ENCODE measurements around the gene ANO4.

ANO4 gene

GRCh38 chr12:100868487-100868886 is 73.9 kb downstream of the ANO4 start:
- POLR2A ChIA-PET, result no interaction called here
- CTCF ChIA-PET, result no interaction called here
- no peak for DNase-seq (ENCODE audit: extremely low spot score)
- no peak for TF ChIP-seq CTCF (IDR thresholded peaks at IDR 0.05; ENCODE audit: control extremely low read depth, extremely low read depth, low read depth, missing control alignments)

DNA sequence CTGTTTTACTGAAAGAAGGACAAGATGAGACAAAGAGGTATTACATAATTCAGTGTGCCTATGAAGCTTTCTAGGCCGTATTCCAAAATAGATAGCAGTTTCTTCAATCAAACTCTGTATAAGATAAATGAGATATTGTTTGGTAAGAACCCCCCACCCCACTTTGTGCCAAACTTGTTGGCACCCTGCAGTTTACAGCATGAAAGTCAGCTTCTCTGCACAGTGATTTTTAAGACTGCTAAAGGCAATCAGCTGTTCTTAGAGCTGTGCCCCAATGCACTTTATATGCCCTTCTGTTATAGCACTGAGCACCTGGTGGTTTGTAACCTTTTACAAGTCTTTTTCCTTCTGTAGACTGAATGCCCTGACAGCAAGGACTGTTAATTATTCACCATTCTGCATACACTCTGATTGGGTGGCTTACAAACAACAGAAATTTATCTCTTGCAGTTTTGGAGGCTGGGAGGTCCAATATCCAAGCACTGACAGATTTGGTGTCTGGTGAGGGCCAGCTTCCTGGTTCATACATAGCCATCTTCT is 76.7 kb downstream of the ANO4 start:
- no peak for DNase-seq (ENCODE audit: extremely low spot score)
- ChIA-PET POLR2A (no interaction called here), CTCF (interaction anchor here (1.6 kb wide), 1 partner anchor 11 kb away, joined by 5 read pairs; no protein-coding TSS in a partner anchor)
- no peak for TF ChIP-seq CTCF (IDR thresholded peaks at IDR 0.05; ENCODE audit: control extremely low read depth, extremely low read depth, low read depth, missing control alignments)

GRCh38 chr12:100875156-100875555 is 80.6 kb downstream of the ANO4 start:
- POLR2A ChIA-PET, result no interaction called here
- CTCF ChIA-PET, result interaction anchor here (1.9 kb wide), 1 partner anchor 8 kb away, joined by 6 read pairs; no protein-coding TSS in a partner anchor
- no peak for DNase-seq (ENCODE audit: extremely low spot score)
- no peak for TF ChIP-seq CTCF (IDR thresholded peaks at IDR 0.05; ENCODE audit: control extremely low read depth, extremely low read depth, low read depth, missing control alignments)

- ChIA-PET POLR2A (no interaction called here), CTCF (no interaction called here)
- DNase-seq (ENCODE audit: extremely low spot score), result no peak
- no peak for TF ChIP-seq CTCF (IDR thresholded peaks at IDR 0.05; ENCODE audit: control extremely low read depth, extremely low read depth, low read depth, missing control alignments)
These were observed 81.2 kb downstream of the ANO4 start for GRCh38 chr12:100875771-100876170.

DNA sequence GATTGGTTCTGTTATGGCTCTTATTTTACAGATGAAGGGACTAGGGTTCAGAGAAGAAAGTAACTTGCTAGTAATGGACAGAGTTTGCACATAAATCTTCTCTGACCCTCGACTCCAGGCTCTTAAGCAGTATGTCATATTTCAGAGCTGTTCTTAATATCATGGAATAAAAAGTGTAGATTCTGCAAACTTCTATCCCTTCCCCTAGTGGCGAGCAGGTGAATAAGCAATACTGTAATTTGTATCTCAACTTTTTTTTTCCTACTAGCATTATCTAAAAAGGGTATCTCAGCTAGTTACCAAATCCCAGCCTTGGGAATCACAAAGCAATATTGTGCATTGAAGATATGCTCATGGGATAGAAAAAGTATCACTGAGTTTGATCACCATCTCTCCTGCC is 83.2 kb downstream of the ANO4 start:
- CTCF ChIA-PET, result interaction anchor here (1.4 kb wide), 1 partner anchor 20 kb away, joined by 3 read pairs; no protein-coding TSS in a partner anchor
- POLR2A ChIA-PET, result no interaction called here
- DNase-seq (ENCODE audit: extremely low spot score), result no peak
- TF ChIP-seq CTCF (IDR thresholded peaks at IDR 0.05; ENCODE audit: control extremely low read depth, extremely low read depth, low read depth, missing control alignments), result no peak

DNA sequence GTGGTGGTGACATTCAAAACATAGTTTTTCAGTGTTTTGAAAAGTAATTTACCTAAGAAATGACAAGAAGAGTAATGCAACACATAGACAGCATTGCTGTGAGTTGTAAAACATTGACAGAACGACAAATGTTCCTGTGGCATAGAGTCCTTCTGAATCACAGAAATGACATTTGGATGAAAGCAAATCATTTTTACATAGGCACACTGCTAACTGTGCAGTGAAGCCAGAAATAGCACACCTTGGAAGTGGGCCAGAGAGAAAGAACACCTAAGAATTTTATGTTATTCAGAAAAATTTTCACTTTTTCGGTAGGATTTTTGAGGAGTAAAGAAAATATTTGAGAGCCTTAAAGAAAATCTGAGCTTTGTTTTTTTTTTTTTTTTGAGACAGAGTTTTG is 100.6 kb downstream of the ANO4 start:
- DNase-seq (ENCODE audit: extremely low spot score), result no peak
- ChIA-PET CTCF (interaction anchor here (1.5 kb wide), 1 partner anchor 123 kb away, joined by 3 read pairs; no protein-coding TSS in a partner anchor), POLR2A (no interaction called here)
- TF ChIP-seq CTCF (IDR thresholded peaks at IDR 0.05; ENCODE audit: control extremely low read depth, extremely low read depth, low read depth, missing control alignments), result no peak

Measured in GM10248 (cell line).